Measurements from ENCODE around the gene REX1BD.
"Not testable (repeated sequence)": the region's sequence is repeated elsewhere in the genome, so short reads cannot be mapped to it uniquely, and the experiment has no call there.

Gene REX1BD

GRCh38 chr19:18576383-18576782 lies 12.2 kb upstream of the REX1BD start:
- no peak for DNase-seq (ENCODE audit: low read depth in 2 of 2, low spot score in 1 of 2)

- DNase-seq (ENCODE audit: low read depth in 2 of 2, low spot score in 1 of 2): no peak
These were observed 11.2 kb upstream of the REX1BD start for GRCh38 chr19:18577365-18577914.

GRCh38 chr19:18580311-18580710 lies 8.3 kb upstream of the REX1BD start:
- DNase-seq (ENCODE audit: low read depth in 2 of 2, low spot score in 1 of 2): no peak

GRCh38 chr19:18586306-18586705 lies 2.3 kb upstream of the REX1BD start:
- DNase-seq (ENCODE audit: low read depth in 2 of 2, low spot score in 1 of 2): no peak

- no peak for DNase-seq (ENCODE audit: low read depth in 2 of 2, low spot score in 1 of 2)
These were observed 1.0 kb upstream of the REX1BD start for GRCh38 chr19:18587561-18587960.

- DNase-seq (ENCODE audit: low read depth in 2 of 2, low spot score in 1 of 2): no peak
These were observed 512 bp upstream of the REX1BD start for GRCh38 chr19:18587962-18588610.

GRCh38 chr19:18589380-18590272 lies 1.0 kb downstream of the REX1BD start:
- DNase-seq (ENCODE audit: low read depth in 2 of 2, low spot score in 1 of 2): peak in 1 of 2 donors; percentile 41

GRCh38 chr19:18590273-18591272 lies 2.0 kb downstream of the REX1BD start:
- DNase-seq (ENCODE audit: low read depth in 2 of 2, low spot score in 1 of 2): no peak

GRCh38 chr19:18591735-18592385 lies 3.3 kb downstream of the REX1BD start:
- no peak for DNase-seq (ENCODE audit: low read depth in 2 of 2, low spot score in 1 of 2)

GRCh38 chr19:18592732-18593131 lies 4.1 kb downstream of the REX1BD start:
- DNase-seq (ENCODE audit: low read depth in 2 of 2, low spot score in 1 of 2): not testable (repeated sequence)

GRCh38 chr19:18593367-18594095 lies 4.9 kb downstream of the REX1BD start:
- no peak for DNase-seq (ENCODE audit: low read depth in 2 of 2, low spot score in 1 of 2)

GRCh38 chr19:18594096-18594823 lies 5.7 kb downstream of the REX1BD start:
- DNase-seq (ENCODE audit: low read depth in 2 of 2, low spot score in 1 of 2): peak; percentile 35 to 45

- DNase-seq (ENCODE audit: low read depth in 2 of 2, low spot score in 1 of 2): no peak
These were observed 6.3 kb downstream of the REX1BD start for GRCh38 chr19:18594824-18595373.

GRCh38 chr19:18595475-18595874 lies 6.9 kb downstream of the REX1BD start:
- DNase-seq (ENCODE audit: low read depth in 2 of 2, low spot score in 1 of 2): no peak

- no peak for DNase-seq (ENCODE audit: low read depth in 2 of 2, low spot score in 1 of 2)
These were observed 8.2 kb downstream of the REX1BD start for GRCh38 chr19:18596752-18597157.

- no peak for DNase-seq (ENCODE audit: low read depth in 2 of 2, low spot score in 1 of 2)
These were observed 9.4 kb downstream of the REX1BD start for GRCh38 chr19:18597809-18598660.

GRCh38 chr19:18599485-18599884 lies 10.9 kb downstream of the REX1BD start:
- no peak for DNase-seq (ENCODE audit: low read depth in 2 of 2, low spot score in 1 of 2)
